ENCODE measurements around the gene NEMP2.

- TF ChIP-seq CTCF (IDR thresholded peaks at IDR 0.05; ENCODE audit: low read length) (no peak), EZH2 (IDR thresholded peaks at IDR 0.05; ENCODE audit: borderline replicate concordance, low read length) (no peak)
Measured at GRCh38 chr2:190564838-190565237, 30.3 kb upstream of the NEMP2 start.

Data from OCI-LY1 (cell line).